GM21423 (cell line): ENCODE results near the gene PRKAB1.

ENCODE experiments used
- ATAC-seq: cut with Tn5 transposase; IDR thresholded peaks from one replicate; pipeline ENCODE4 v1.9.1; 2021; ENCODE audit warnings: mild to moderate bottlenecking, moderate library complexity; ENCODE audit not compliant: unreplicated experiment

Gene PRKAB1

DNA sequence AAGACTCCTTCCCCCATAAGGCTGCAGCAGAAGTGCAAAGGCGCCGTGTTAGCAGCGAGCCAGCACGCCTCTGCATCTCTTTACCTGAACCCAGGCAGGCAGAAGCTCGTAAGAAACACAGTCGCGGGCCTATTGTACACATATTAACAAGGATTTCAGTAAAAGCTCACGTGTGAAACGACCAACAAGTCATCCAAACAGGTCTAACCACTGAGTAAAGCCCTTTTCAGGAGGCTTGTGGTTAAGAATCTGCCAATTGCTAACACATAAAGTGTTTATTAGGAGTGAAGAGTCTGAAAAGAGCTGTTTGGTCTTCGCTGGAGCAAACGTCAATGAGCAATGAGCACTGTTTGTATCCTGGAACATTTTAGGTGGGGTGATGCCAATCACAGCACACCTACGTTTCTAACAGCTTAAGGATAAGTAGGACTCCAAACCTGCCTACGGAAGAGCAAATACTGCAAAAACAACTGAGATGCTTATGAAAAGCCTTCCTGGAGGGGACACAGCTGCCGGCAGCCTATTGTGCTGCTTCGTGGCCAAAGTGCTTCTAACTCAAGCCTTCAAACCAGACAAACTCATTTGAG, 43.1 kb downstream of the PRKAB1 start:
- ATAC-seq = no peak

DNA sequence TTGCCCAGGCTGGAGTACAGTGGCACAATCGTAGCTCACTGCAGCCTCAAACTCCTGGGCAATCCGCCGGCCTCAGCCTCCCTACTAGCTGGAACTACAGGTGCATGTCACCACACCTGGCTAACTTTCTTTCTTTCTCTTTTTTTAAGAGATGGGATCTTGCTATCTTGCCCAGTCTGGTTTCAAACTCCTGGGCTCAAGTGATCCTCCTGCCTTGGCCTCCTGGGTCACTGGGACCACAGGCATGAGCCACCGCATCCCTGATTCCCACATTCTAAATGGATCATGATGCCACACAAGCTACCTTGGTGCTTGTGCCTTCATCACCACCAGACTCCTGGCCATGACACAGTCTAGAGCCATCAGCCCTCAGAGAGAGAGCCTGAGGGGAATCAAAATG, 43.8 kb downstream of the PRKAB1 start:
- no peak for ATAC-seq

DNA sequence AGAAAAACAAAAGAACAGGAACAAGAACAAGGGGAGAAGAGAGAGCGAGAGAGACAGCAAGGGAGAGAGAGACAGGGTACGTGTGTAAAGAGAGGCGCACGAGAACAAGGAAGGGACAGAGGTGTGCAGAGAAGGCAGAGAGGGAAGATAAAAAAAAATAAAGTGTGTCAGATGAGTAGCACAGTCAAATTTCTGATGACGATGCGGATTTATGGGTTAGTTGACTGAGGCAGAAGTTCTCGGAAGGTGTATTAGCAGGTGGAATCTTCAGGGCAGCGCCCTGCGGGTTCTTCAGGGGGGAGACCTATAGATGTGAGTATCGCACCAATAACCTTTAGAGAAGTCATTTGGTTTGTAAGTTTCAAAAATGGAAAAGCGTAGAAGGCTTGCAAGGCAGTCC, 44.8 kb downstream of the PRKAB1 start:
- ATAC-seq = no peak

DNA sequence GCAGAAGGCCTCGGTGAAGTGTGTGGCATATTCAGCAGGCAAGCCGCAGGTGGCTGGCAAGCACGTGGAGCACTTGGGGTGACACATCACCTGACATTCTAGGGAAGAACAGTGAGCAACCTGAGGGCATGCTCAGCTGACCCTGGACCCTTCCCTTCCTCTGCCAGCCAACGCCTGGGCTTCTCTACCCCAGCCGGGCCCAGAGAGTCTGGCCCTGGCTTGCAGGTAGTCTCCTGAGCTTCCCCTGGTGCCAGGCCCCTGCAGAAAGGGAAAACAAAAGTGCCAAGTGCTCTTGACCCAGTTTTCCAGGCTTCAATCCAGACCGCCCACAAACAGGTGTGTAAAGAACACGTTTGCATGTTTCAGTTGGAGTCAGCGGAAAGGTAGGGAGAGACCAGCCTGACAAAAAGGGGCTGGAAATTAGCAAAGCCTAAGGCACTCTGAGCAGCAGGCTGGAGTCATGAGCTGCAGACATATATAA, 45.7 kb downstream of the PRKAB1 start:
- ATAC-seq = no peak

DNA sequence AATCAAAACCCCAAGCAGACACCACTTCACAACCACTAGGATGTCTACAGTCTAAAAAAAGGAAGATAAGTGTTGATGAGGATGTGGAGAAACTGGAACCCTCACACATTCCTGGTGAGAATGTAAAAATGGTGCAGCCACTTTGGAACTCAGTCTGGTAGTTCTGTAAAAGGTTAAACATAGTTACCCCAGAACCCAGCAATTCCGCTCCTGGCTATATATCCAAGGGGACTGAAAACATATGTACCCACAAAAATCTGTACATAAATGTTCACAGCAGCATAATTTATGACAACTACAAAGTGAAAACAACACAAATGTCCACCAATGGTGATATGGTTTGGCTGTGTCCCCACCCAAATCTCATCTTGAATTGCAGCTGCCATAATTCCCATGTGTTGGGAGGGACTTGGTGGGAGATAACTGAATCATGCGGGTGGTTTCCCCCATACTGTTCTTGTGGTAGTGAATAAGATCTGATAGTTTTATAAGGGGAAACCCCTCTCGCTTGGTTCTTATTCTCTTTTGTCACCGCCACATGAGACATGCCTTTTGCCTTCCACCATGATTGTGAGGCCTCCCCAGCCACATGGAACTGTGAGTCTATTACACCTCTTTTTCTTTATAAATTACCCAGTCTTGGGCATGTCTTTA, 46.8 kb downstream of the PRKAB1 start:
- no peak for ATAC-seq

DNA sequence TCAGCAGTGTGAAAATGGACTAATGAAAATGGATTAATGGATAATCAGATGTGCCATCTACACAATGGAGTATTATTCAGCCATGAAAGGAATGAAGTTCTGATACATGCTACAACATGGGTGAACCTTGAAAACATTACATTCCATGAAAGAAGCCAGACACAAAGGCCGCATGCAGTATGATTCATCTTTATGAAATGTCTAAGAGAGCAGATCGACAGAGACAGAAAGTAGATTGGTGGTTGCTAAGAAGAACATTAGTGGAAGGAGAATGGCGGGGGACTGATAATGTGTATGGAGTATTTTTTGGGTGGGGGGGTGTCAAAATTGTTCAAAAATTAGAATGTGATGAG, 47.3 kb downstream of the PRKAB1 start:
- no peak for ATAC-seq

DNA sequence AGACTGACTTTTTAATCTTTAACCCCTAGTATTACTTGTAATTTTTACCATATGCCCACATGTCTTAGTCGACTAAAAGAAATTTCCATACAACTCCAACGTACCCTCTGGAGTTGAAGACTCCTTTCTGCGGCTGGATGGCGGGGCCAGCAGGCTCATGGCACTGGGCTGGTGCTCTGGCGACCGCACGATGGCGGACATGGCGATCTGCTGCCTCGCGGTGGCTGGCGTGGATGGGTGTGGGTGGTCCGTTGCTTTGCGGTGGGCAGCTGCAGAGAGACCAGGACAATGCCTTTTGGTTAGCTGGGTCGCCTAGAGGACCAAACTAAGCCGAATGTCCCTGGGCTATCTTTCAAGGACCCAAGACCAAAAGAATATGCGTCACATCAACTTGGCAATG, 50.2 kb downstream of the PRKAB1 start:
- ATAC-seq = no peak

DNA sequence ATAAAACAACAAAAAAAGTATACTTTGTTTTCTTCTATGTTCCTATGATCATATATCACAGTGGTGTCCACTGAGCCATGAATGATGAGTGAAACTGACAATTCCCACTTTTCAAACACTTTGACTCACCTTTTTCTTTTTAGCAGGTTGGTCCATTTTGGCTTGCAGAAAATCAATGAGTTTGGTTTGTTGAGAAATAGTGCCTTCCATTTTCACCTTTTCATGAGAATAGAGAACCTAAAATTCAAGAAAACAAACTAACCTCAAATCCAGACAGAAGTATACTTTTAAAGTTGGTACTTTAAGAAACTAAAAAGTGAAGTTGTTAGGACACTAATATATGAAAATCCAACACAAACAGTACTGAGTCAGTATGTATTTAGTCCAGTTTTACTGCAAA, 52.4 kb downstream of the PRKAB1 start:
- ATAC-seq = no peak

DNA sequence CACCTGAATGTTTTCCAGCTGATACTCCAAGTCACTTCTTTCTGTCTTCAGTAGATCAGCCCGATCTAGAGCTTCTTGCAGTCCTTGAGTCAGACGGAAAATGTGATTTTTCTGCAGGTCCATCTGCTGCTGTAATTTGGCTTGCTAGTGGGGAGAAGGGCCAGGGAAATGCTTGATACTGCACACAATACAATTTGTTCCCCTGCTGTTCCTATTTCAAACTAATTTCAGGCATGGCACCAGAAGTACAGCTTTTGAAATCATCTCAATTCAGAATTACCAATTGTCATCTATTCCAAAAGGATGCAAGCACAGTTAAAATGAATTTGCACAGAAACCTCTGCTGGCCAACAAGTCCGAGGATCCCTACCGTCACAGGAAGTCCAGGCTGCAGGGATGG, 53.4 kb downstream of the PRKAB1 start:
- ATAC-seq = no peak

DNA sequence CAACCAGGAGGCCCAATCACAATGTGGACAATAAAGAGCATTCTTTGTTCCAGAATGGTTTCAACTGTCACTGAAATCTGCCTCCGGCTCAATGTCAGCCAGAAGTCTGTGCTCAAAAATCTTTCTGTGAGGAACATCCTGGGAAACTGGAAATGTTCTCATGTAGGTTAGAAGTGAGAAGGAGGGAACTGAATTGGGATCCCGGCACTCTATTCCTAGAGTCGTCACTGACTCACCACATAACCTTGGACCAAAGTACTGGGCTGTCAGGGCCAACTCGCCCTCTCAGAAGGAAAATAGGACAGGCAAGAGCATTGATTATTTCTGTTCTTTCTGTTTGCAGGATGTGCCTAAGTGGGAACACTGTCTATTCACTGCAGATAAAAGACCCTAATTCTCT, 57.6 kb downstream of the PRKAB1 start:
- no peak for ATAC-seq

DNA sequence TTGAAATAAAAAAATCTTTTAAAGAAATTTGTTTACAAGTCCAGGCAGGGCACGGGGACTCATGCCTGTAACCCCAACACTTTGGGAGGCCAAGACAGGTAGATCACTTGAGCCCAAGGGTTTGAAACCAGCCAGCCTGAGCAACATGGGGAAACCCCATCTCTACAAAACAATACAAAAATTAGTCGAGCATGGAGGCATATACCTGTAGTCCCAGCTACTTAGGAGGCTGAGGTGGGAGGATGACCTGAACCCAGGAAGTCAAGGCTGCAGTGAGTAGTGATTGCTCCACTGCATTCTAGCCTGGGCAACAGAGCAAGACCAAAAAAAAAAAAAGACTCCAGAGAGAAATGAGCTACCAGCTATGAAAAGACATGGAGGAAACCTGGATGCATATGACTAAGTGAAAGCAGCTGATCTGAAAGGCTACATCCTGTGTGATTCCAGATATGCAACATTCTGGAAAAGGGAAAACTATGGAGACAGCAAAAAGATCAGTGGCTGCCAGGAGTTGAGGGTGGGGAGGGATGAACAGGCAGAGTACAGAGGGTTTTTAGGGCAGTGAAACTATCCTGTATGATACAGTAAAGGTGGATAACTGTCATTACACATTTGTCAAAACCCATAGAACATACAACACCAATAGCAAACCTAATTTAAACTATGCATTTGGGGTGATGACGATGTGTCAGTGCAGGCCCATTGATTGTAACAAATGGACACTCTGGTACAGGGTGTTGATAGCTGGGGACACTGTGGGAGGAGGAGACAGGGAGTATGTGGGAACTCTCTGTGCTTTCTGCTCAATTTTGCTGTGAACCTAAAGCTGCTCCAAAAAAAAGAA, 59.9 kb downstream of the PRKAB1 start:
- ATAC-seq = no peak

DNA sequence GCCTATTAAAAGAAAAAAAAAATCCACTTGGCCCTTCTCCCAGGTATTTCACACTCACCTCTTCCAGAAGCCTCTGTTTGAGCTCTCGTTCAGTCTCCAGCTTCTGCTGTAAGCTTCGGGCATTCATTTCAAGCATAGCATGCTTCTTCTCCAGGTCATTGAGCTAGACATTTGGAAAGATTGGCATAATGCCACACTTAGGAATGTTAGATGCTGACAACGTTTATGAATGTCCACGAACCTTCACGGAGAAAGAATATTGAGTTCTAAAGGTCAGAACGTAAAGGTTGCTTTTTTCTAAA, 60.5 kb downstream of the PRKAB1 start:
- ATAC-seq = no peak

DNA sequence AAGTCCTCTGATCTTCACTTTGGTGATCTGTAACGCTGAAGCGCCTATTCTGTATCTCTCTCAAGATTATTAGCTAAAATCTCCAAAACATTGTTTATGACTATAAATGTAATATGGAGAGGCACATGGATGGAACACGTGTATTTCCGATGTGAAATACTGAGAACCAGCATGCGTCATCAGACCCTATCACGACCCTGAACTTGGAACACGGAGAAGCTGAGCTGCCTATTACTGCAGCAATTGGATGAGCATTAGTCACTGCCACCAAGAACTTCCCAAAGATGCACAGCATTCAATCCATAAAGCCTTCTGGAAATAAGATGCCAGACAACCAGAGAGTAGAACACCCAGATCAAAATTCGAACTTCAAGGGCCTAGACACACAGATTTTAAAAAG, 61.9 kb downstream of the PRKAB1 start:
- no peak for ATAC-seq

DNA sequence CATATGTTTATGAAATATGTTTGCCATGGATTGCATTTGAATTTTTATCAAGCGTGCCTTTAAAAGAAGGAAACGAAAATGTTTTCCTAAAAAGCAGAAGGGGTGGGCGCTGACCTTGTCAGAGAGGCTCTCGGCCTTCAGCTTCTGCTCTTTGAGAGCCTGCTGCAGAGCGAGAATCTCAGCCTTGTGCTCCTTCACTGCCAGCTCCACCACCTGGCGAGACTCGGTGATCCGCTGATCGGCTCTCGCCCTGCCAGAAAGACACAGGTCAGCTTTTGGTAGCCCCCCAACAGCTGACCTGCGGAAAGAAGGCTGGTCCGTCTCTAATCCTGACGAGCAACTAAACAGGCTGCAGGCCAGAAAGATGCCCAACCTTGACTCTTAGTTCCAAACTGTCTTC, 62.4 kb downstream of the PRKAB1 start:
- ATAC-seq = no peak
